PC-9 (cell line): ENCODE data around the gene GSAP.

Experiments
- CTCF ChIP-seq: fragments of 200-600 bp; sonication (generic); conservative IDR thresholded peaks from 2 replicates; pipeline ENCODE4 v1.6.1; 2017; ENCODE audit warnings: mixed run types, antibody characterized with exemption, mild to moderate bottlenecking, moderate library complexity
- EZH2 ChIP-seq: fragments of 200-600 bp; sonication (generic); IDR thresholded peaks from 2 replicates; pipeline ENCODE4 v1.8.0; 2017; ENCODE audit warnings: antibody characterized with exemption, low read depth

- TF ChIP-seq CTCF (no peak), EZH2 (no peak)
Measured at GRCh38 chr7:77270094-77270480, 146.1 kb downstream of the GSAP start.
